ENCODE measurements around the gene SLC25A48. TPM values are rescaled to one million over a fixed set of nuclear protein-coding genes. Genes with fewer than 3 reads are reported as not detected.

Gene SLC25A48
- total RNA-seq, 2 donors from 2014 or later = 0.78 to 2.8 TPM

GRCh38 chr5:135822959-135823358 lies 11.5 kb upstream of the SLC25A48 start:
- Histone ChIP-seq H3K27me3 (replicated peaks; ENCODE audit: insufficient read depth) (no peaks in the 10 kb centered on the region), H3K4me1 (ENCODE audit: control insufficient read depth in 1 of 2, low read depth in 2 of 2) (no peaks in the 10 kb centered on the region), H3K4me3 (no peak overlapping the region), H3K36me3 (no peaks in the 10 kb centered on the region), H3K9me3 (no peaks in the 10 kb centered on the region), H3K27ac (no peak overlapping the region)
- no peak for ATAC-seq (ENCODE audit: insufficient number of reproducible peaks, low FRiP score, low read depth)
- no peak for TF ChIP-seq CTCF (IDR thresholded peaks at IDR 0.05)
- no peak for DNase-seq (ENCODE audit: low spot score)

- DNase-seq (ENCODE audit: low spot score) (no peak), ATAC-seq (ENCODE audit: insufficient number of reproducible peaks, low FRiP score, low read depth) (no peak)
- no peak for TF ChIP-seq CTCF (IDR thresholded peaks at IDR 0.05)
- Histone ChIP-seq H3K4me3 (no peak overlapping the region), H3K9me3 (no peaks in the 10 kb centered on the region), H3K27me3 (replicated peaks; ENCODE audit: insufficient read depth) (no peaks in the 10 kb centered on the region), H3K27ac (no peak overlapping the region), H3K4me1 (ENCODE audit: control insufficient read depth in 1 of 2, low read depth in 2 of 2) (no peaks in the 10 kb centered on the region), H3K36me3 (no peaks in the 10 kb centered on the region)
Measured at GRCh38 chr5:135823881-135824280, 10.6 kb upstream of the SLC25A48 start.

GRCh38 chr5:135824541-135825041 lies 9.9 kb upstream of the SLC25A48 start:
- ATAC-seq (ENCODE audit: insufficient number of reproducible peaks, low FRiP score, low read depth) = no peak
- Histone ChIP-seq H3K27me3 (replicated peaks; ENCODE audit: insufficient read depth) (no peaks in the 10 kb centered on the region), H3K36me3 (no peaks in the 10 kb centered on the region), H3K4me3 (no peak overlapping the region), H3K4me1 (ENCODE audit: control insufficient read depth in 1 of 2, low read depth in 2 of 2) (no peaks in the 10 kb centered on the region), H3K27ac (no peak overlapping the region), H3K9me3 (no peaks in the 10 kb centered on the region)
- TF ChIP-seq CTCF (IDR thresholded peaks at IDR 0.05) = no peak
- no peak for DNase-seq (ENCODE audit: low spot score)

- no peaks in the 10 kb centered on the region for H3K4me1 ChIP-seq (ENCODE audit: control insufficient read depth in 1 of 2, low read depth in 2 of 2)
- ATAC-seq (ENCODE audit: insufficient number of reproducible peaks, low FRiP score, low read depth) (no peak), DNase-seq (ENCODE audit: low spot score) (no peak)
- TF ChIP-seq CTCF (IDR thresholded peaks at IDR 0.05) = no peak
- H3K27ac ChIP-seq = no peak overlapping the region
- H3K4me3 ChIP-seq = no peak overlapping the region
- H3K27me3 ChIP-seq (replicated peaks; ENCODE audit: insufficient read depth) = no peaks in the 10 kb centered on the region
- no peaks in the 10 kb centered on the region for H3K9me3 ChIP-seq
- no peaks in the 10 kb centered on the region for H3K36me3 ChIP-seq
Measured at GRCh38 chr5:135825373-135826220, 8.9 kb upstream of the SLC25A48 start.

GRCh38 chr5:135826221-135826525 lies 8.3 kb upstream of the SLC25A48 start:
- no peak for TF ChIP-seq CTCF (IDR thresholded peaks at IDR 0.05)
- Histone ChIP-seq H3K4me3 (no peak overlapping the region), H3K36me3 (no peaks in the 10 kb centered on the region), H3K27ac (no peak overlapping the region), H3K27me3 (replicated peaks; ENCODE audit: insufficient read depth) (no peaks in the 10 kb centered on the region), H3K9me3 (no peaks in the 10 kb centered on the region), H3K4me1 (ENCODE audit: control insufficient read depth in 1 of 2, low read depth in 2 of 2) (no peaks in the 10 kb centered on the region)
- DNase-seq (ENCODE audit: low spot score) = no peak
- no peak for ATAC-seq (ENCODE audit: insufficient number of reproducible peaks, low FRiP score, low read depth)
